Upper lobe of left lung (tissue), 4 donors: ENCODE measurements around the gene CNTRL.

Experiments used
- CTCF ChIP-seq, 6 experiments: fragments of 450-650 bp in 4 of 6; fragments of 200-600 bp in 2 of 6; sonication (generic) in 2 of 6; IDR thresholded peaks; one replicate each; pipeline ENCODE4 v1.5.1; 2016 to 2019; ENCODE audit warnings: antibody characterized with exemption in 6 of 6
- POLR2AphosphoS5 ChIP-seq, 2 donors: sonication (generic); formaldehyde crosslinking; IDR thresholded peaks; one replicate each; pipeline ENCODE4 v1.5.1; 2017; ENCODE audit warnings: antibody characterized with exemption in 2 of 2

- no peak for TF ChIP-seq POLR2AphosphoS5 (IDR thresholded peaks at IDR 0.05)
- no peak for TF ChIP-seq CTCF (IDR thresholded peaks at IDR 0.05)
These were observed 108.2 kb downstream of the CNTRL start for GRCh38 chr9:121182989-121183388.
